DMS114 treated with DMSO at 0.1 percent for 48 hours (cell line): ENCODE results near the gene GSK3A.

Experiments
- DNase-seq: peaks from one replicate; lab custom pipeline; 2025; ENCODE audit not compliant: unreplicated experiment; lab: John Stamatoyannopoulos, UW

GSK3A gene

DNA sequence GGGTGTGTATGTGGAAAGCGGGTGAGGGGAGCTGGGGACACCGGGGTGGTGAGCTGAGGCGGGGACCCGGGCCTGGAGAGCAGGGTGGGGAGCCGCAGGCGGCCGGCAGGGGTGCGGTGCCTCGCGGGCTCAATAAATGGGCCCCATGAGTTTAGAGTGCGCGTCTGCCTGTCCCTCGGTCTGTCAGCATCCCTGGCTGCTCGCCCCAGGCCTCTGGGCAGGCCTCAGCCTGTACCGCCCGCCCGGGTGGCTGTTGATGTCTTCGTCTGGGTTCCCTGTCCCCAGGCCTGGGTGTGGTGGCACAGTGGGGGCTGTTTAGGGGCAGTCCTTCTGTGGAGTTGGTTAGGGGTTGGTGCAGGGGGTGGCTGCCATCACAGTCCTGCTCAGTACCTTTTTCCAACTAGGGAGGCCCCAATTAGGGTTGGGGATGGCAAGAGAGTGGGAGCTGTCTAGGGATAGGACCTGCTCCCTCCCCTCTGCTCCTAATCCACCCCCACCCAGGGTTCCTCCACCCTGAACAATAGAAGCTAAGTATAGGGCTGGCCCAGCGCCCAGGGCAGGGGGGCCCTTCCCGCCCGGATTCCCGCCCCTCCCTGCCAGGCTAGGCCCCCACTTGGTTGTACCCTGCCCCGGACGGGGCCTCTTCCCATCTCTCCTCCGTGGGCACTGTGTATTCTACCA, 38.9 kb upstream of the GSK3A start:
- DNase-seq, result no peak

DNA sequence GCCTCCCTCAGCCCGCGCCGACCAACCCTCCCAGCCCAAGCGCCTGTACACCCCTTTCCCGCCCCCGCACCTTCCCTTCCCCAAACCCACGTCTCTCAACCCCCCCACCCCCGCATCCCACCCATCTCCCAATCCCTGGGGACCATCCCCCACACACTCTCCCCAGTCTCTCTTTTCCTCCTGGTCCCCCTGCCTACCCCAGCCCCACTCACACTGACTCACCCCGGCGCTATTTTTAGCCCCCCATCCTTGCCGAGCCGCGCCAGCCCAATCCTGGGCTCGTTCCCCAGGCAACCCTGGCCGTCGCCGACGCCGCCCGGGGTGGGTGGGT, 38.4 kb upstream of the GSK3A start:
- no peak for DNase-seq

DNA sequence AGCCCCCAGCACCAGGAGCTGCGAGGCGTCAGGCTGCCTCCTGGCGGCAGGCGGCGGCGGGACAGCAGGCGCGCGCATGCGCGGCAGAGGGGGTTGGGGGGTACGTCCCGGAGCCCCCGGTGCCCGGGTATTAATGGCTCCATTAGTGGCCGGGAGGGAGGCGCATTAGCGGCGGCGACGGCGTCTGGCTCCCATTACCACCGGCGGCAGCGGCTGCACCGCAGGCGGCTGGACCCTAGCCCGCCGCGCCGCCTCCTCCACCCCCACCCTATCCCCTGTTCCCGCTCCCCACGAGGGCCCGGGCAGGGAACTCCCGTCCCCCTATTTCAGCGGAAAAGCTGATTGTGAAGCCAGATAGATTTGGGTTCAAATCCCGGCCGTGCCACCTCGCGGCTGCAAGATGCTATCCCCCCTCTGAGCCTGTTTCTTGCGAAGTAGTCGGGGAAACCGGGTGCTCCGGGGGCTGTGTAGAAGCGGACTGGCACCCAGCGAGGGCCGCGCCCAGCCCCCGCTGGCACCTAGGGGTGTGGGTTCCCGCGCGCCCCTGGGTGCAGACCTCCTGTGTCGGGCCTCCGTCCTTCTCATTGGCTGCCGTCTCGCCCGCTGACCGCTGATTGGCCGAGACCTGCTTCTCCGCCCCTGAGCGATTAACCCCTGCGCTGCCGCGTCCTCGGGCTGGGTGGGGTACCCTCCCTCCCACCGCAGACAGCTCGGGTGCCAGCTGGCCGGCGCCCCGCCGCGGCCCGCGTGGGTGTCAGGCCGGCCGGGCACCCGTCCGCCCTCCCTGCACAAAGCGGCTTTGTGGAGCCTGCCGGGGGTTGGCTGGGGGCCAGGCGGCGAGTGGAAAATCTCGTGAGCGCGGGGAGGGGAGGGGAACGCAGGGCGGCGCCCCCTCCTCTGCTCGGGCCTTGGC, 37.8 kb upstream of the GSK3A start:
- DNase-seq, result peak; percentile 85

DNA sequence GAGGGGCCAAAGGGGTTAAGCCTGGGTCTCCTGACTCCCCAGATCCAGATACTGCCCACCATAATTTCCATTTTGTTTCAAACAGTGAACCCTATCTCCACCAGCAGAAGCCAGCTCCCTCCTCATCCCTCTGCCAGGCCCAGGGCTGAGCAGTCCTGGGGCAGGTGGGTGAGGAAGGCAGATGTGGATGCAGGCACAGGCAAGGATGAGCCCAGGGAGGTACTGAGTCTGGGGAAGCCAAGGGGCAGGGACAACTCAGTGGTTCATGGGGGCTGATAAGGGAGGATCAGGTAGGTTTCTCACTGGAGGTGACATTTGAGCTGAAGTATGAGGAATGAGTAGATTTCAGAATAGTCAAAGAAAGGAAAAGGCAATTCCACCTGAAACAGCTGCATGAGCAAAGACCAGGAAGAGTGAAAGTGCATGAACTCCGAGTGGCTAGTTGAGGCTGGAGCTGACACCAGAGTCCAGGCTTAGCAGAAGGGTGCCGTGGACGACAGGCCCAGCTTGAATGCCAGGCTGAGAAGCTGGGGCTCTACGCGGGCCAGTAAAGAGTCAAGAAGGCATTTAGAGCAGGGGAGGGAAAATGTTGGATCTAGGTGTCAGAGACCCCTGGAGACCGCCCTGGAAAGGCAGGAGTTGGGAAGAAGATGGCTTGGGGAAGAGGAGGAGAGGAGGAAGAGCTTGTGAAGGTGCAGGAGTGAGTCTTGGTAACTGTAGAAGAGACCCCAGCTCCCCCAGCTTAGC, 36.9 kb upstream of the GSK3A start:
- DNase-seq, result peak; percentile 64

DNA sequence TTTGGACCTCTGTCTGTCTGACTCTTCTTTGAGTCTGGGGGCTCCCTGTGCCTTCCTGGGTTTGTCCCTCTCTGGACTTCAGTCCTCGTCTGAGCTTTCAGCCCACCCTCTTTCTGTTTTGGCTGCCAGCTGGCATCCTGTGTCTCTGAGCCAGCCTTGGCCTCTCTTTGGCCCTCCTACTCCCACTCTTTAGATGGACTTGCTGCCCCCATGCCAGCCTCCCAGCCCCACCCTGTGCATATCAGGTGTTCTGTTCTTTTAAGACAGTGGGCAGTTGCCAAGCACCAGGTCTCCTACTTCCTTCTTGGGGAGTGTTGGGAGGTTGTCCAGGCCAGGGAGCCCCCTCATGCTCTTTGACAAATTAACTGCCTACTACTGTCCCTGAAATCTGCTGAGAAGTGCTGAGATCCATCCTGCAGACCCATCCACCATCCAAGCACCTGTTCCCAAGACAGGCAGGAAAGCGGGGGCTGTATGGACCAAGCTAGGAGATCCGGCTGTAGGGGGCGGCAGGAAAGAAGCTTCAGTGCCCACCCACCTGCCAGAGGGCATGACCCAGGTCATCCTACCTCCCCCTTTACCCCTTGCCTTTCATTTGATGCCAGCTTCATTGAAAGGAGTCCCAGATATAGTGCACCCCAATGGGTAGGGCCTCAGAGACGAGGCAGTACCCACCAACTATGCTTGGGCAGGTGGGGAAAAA, 36.2 kb upstream of the GSK3A start:
- DNase-seq, result no peak

DNA sequence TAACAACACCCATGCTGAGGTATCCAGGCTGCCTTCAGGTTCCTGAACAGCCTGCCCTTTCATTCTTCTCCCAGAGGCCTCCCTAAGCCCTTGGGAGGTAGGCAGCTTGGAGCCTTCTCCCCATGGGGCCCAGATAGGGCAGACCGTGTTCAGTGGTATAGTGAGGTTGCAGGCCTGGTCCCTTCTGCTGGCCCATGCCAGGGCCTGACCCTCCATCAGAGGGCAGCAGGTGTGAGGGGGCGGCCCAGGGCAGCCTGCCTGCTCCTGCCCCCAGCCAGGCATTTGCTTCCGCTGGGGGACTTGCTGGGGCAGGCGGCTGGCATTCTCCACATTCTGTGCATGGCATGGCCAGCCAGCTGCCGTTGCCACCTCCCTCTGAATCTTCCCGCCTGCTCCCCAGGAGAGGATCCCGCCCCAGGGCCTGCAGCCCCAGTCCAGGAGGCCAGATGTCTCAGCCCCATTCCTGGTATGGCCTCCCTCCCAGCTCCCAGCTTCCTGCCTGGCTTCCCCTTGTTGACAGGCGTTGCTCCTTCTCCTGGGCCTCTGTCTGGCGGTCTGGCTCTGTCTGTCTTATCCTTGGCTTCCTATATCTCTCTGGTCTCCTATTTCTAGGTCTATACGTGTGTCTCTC, 35.5 kb upstream of the GSK3A start:
- no peak for DNase-seq

DNA sequence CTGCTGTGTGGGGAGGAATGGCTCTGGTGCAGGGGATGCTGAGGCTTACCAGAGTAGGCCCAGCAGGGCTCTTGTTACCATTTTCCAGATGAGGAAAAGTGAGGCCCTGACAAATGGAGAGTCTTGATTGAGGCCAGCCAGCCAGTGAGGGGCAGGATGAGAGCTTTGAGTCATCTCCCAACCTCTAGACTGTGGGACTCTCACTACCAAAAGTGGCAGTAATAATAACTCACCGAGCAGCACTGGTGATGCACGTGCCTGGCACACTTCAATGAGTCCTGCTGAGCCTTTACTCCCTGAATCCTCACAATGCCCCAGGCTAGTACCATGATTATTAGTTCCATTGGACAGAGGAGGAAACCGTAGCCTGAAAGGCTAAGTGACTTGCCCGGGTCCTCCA, 34.4 kb upstream of the GSK3A start:
- DNase-seq, result no peak

DNA sequence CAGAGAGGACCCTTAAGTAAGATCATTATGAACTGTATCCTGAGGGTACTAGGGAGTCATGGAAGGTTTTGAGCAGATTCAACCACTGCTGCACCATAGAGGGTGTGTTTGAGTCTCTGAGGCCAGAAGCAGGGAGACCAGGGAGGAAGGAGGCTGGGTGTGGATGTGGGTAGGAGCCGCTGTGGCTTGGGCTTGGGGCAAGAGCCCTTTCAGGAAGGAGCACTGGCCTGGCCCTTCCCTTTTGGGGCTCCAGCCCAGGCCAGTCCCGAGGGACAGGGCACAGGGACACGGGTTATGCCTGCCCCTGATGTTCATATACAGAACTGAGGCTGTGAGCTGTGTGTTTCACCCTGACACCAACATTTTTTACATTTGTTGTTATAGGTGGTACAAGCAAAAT, 33.9 kb upstream of the GSK3A start:
- no peak for DNase-seq

DNA sequence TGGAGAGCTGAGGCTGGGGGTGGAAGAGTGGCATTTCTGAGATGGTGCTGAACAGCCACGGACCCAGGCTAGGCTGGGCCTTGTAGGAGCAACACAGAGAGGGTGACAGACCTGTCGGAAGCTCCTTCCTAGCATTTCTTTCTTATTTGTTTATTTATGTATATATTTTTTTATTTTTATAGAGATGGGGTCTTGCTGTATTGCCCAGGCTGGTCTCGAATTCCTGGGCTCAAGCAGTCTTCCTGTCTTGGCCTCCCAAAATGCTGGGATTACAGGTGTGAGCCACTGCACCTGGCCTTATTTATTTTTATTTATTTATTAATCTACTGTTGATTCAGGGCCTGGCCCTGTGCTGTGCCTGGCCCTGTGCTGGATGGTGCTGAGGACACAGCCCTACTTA, 33.1 kb upstream of the GSK3A start:
- no peak for DNase-seq

DNA sequence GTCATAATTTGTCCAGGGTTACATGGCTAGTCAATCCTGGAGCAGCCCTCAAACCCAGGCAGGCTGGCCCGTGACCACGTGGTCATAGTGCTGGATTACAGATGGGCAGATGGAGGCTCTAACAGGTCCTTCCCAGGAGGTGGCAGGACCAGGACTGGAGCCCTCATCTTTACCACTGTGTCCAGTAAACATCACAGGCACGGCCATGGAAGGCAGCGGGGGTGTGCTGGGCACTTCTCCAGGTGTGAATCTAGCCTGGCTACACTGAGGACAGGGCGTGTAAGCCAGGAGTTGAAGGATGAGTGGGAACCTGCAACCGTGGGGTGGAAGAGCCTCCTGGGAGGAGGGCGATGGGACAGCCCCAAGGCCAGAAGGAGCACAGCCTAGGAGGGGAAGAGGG, 32.7 kb upstream of the GSK3A start:
- no peak for DNase-seq

DNA sequence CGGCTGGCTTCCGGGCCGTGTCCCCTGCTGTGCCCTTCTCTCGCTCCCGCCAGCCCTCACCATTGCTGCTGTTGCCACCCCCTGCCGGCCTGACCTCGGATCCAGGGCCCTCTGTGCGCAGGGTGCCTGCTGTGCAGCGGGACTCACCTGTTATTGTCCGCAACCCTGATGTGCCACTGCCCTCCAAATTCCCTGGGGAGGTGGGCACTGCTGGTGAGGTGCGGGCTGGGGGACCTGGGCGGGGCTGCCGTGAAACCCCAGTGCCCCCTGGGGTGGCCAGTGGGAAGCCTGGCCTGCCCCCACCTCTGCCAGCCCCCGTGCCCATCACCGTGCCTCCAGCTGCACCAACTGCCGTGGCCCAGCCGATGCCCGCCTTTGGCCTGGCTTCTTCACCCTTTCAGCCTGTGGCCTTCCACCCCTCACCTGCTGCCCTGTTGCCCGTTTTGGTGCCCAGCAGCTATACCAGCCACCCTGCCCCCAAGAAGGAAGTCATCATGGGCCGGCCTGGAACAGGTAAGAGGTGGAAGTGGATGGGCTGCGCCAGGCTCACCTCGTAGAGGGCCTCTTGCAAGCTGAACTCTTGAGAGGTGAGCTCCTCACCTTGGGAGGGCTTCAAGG, 31.8 kb upstream of the GSK3A start:
- no peak for DNase-seq

DNA sequence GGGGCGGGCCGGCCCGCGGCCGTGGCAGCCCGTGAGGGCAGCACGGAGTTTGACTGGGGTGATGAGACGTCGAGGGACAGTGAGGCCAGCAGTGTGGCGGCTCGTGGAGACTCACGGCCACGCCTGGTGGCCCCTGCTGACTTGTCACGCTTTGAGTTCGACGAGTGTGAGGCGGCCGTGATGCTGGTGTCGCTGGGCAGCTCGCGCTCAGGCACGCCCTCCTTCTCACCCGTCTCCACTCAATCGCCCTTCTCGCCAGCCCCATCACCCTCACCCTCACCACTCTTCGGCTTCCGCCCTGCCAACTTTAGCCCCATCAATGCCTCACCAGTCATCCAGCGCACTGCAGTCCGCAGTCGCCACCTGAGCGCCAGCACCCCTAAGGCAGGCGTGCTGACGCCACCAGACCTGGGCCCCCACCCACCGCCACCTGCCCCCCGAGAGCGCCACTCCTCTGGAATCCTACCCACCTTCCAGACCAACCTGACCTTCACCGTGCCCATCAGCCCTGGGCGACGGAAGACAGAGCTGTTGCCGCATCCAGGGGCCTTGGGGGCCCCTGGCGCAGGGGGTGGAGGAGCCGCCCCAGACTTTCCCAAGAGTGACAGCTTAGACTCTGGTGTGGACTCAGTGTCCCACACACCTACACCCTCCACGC, 31.1 kb upstream of the GSK3A start:
- DNase-seq, result no peak

DNA sequence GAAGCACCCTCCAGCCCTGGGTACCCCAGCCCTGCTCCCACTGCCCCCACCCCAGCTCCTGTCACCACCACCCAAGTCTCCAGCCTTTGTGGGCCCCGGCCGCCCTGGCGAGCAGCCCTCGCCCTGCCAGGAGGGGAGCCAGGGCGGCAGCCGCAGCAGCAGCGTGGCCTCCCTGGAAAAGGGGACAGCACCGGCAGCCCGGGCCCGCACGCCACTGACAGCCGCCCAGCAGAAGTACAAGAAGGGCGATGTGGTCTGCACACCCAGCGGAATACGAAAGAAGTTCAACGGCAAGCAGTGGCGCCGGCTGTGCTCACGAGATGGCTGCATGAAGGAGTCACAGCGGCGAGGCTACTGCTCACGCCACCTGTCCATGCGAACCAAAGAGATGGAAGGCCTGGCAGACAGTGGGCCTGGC, 30.6 kb upstream of the GSK3A start:
- no peak for DNase-seq

DNA sequence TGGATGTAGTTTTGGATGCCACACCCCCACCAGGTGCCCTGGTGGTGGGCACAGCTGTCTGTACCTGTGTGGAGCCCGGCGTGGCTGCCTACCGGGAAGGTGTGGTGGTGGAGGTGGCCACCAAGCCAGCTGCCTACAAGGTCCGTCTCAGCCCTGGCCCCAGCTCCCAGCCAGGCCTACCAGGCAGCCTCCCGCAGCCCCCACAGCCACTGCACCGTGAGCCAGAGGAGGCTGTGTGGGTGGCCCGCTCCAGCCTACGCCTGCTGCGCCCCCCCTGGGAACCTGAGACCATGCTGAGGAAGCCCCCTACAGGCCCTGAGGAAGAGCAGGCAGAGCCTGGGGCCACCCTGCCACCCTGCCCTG, 30.1 kb upstream of the GSK3A start:
- DNase-seq, result no peak

DNA sequence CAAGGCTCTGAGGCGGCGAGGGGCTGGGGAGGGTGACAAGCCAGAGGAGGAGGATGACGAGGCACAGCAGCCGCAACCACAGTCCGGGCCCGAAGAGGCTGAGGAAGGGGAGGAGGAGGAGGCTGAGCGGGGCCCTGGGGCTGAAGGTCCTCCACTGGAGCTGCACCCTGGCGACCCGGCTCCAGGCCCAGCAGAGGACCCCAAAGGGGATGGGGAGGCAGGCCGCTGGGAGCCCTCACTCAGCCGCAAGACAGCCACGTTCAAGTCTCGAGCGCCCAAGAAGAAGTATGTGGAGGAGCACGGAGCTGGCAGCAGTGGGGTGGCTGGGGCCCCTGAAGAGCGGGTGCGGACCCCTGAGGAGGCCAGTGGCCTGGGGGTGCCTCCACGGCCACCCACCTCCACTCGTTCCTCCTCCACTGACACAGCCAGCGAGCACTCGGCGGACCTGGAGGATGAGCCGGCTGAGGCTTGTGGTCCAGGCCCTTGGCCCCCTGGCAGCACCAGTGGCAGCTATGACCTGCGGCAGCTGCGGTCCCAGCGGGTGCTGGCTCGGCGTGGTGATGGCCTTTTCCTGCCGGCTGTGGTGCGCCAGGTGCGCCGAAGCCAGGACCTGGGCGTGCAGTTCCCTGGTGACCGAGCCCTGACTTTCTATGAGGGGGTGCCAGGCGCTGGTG, 29.6 kb upstream of the GSK3A start:
- no peak for DNase-seq

DNA sequence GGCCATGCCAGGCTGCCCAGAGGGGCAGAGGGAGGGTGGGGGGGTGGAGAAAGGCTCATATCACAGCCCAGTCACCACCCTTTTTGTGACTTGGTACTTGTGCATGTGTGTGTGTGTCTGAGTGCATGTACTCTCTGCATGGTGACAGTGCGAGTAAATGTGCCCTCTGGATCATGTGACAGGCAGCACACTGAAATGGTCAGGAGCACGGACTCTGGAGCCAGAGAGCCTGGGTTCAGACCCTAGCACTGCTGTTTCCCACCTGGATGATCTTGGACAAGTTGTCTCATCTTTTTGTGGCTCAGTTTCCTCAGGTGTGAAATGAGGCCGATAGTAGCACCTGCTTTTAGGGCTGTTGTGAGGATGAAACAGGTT, 28.6 kb upstream of the GSK3A start:
- no peak for DNase-seq

DNA sequence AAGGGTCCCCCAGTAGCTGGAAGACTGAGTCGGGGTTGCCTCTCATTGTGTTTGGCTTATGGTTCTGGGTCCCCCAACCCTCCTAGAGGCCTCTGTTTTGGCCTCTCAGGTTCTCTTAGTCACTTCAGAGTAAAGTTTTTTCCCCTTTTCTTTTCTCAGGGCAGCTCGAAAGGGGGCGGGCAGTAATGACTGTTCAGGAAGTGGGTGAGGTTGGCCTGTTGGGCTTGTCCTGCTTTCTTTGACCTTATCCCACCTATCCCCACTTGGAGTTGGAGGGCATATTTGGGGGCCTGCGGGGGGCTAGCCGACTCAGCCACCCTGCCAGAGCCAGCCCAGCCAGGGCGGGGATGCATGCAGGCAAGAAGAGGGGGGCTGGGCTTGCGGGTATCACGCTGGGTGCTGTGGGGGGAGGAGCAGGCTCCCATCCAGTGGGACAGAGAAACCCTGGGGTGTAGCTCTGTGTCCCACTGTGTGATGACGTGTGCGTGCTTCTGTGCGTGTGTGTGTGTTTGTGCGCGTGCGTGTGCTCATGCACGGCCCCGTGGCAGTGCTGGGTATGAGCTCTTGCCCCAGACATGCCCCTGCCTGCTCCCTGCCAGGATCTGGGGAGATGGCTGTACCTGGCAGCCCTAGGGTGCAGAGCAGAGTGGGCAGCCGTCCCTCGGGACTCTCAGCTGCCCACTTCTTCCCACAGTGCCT, 28.1 kb upstream of the GSK3A start:
- DNase-seq, result no peak

DNA sequence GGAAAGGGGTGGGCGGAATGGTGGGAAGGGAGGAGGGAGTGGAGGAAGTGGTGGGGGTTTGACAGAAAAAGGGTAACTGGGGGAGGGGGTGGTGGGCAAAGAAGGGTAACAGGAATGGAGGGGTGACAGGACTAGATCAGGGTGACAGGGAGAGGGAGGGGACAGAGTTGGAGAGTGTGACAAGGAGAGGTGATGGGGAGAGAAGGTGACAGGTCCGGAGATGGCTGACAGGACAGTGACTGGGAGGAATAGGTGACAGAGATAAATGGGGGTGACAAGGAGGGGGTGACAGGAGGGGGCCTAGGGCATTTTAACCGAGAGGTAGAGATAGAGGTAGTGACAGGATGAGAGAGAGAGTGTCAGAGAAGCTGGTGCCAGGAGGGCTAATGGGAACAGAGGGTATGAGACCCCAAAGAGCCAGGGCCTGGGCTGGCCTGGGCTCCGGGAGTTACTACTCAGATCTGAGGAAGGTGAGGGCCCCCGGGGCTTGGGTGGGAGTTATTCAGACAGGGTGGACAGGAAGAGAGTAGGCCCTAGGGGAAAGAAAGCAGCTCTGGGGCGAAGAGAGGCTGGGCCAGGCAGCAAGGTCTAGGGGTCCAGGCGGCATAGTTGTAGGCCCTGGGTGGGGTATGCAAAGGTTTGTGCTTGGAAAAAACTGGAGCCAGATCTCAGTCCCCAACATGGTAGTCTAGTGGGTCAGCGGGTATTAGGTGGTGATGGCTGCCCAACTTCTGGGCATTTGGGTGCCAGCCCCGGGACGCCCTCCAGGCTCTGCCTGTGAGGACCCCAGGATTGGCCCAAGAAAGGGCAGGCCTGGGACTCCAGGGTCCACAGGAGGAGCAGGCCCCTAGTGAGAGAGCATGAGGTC, 27.3 kb upstream of the GSK3A start:
- no peak for DNase-seq
